ENCODE results near the gene IFNAR1.

- TF ChIP-seq CTCF (IDR thresholded peaks at IDR 0.05) (no peak), POLR2A (IDR thresholded peaks at IDR 0.05) (no peak)
These were observed 49.3 kb downstream of the IFNAR1 start for GRCh38 chr21:33374080-33374449.

Measured in testis (tissue), 2 donors.